GM19468 (cell line): ENCODE measurements around the gene KREMEN1.

Experiments
- ATAC-seq: cut with Tn5 transposase; IDR thresholded peaks from one replicate; pipeline ENCODE4 v1.9.1; 2021; ENCODE audit warnings: mild to moderate bottlenecking, moderate library complexity, moderate number of reproducible peaks; ENCODE audit not compliant: unreplicated experiment; ENCODE audit errors: extremely low read depth

KREMEN1 gene

DNA sequence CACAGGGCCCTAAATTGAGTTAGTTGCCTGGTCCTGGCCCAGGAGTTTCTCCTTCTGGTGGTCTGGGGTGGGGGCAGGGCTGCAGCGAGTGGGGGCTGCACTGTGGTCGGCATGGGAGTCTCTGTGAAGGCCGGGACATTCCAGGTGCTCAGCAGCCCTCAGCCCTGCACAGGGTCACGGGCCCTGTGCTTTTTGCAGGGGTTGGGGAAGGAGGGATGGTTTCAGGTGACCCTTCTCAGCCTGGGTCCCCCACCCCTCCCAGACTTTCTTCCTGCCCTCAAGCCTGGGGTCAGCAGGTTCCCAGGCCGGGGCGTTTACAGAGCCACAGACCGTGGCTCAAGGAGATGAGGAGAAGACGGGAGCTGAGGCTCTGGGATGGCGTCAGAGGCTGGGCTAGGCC, 140.7 kb downstream of the KREMEN1 start:
- ATAC-seq = no peak

DNA sequence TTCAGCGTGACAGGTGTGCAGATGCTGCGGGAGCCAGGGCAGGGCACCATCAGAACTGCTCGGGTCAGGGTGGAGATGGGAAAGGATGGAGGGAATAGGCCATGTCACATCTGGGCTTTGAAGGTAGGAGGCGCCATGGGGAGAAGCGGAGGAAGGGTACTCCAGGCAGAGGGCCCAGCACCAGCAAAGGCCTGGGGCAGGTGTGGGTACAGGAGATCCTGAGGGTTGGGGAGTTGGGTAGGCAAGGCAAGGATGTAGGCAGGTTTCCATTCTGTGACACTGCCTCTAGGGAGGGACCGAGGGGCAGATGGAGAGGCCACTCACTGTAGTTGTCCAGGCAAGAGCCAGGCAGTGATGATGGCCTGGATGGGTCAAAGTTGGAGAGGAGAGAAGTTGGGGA, 141.4 kb downstream of the KREMEN1 start:
- ATAC-seq = no peak

DNA sequence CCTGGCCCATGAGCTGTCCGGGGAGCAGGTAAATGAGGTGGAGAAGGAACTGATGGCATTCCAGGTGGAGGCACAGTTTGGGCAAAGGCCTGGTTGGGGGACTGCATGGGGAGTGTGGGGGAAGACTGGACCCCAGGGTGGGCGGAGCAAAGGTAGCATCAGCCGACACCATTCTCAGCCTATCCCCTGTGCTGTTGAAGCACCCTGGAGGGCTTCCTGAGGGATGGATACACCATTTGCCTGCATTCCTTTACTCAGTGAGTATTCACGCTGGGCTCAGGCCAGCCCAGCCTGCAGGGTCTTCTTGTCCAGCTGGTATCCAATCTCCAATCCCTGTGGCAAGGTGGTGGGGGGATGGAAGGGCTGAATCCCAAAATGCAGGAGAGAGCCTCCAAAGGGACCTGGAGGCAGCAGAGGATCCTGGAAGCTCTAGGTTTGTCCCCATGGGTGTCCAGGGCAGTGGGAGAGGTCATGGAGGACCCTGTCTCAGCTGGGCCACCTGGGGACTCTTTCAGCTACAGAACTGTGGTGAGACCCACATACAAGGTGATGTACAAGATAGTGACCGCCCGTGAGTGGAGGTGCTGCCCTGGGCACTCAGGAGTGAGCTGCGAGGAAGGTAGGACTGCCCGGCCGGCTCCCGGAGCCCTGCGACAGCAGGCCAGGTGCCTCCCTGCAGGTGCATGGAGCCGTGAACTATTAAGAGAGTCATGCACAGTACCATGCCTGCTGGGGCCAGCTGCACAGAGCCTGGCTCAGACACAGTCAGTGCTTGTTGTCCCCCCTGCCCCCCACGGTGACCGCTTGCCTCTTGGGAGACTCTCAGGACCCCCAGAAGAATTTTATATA, 142.4 kb downstream of the KREMEN1 start:
- no peak for ATAC-seq

DNA sequence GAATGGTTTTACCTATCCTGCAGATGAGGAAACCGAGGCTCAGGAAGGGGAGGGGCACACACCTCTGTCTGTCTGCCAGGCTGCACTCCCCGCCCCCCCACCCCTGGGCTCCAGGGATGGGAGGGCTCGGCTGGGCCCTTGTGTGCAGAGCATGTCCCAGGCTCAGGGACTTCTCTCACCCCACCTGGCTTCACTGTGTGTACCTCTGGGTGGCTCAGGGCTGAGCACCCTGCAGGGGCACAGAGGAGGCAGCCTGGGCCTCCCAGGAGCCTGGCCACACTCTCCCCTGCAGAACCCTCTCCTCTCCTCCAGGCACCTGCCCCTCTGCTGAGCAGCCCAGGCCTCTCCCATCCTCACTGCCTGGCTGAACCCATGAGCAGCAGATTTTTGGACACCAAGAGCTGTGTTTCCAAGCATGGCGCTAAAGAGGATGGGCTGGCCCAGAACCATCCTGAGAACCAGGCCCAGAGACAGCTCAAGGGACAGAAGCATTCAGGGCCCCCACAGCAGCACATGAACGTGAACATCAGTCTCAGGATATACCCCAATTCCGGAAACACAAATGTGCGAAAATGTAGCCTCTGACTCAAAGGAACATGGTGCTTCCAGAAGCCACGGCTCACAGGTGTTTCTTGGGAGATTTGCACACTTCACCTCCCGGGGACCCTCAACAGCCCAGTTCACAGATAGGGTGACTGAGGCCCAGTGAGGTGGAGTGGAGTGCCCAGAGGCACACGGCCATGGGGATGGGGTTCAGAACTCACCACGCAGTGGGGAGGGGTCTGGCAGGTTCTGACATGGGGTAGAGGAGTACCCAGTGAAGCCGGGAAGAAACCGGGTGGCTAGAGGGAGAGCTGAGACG, 143.4 kb downstream of the KREMEN1 start:
- no peak for ATAC-seq

DNA sequence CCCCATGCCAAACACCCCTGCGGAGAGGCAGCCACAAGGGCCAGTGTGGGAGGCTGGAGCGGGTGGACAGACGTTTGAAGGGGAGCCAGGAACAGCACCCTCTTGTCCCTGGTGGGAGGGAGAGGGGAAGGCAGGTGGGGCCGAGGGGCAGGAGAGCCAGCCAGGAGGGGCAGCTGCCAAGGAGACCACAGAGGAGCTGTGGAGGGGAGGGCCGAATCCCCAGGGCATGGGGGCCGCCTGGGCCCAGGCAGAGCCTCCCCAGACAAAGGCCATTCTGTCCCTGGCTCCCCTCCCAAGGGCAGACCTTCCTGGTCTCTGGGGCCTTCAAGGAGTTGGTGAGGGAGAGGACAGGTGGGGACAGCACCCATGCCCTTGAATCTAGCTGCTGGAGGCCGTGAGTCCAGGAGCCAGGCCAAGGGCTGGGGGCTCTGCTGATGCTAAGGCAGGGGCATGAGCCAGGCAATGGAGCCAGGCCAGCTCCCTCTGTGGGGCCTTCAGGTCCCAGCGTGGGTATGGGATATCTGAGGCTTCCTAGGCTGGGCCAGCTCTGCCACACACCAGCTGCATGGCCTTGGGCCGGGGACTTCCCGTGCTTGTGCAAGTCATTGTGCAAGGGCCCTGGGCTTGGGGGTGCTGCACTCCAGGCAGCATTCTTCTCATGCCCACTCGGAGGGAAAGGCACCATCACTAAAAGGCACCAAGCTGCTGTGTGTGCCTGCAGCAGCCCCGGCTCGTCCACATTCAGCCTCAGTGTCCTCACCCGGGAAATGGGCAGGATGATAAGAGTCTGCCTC, 144.2 kb downstream of the KREMEN1 start:
- ATAC-seq = no peak
